ENCODE measurements around the gene CATSPERZ. TPM values are rescaled to one million over a fixed set of nuclear protein-coding genes. Genes with fewer than 3 reads are reported as not detected.

Gene CATSPERZ
- total and polyA plus RNA-seq, 2 donors (not counting 3 experiments of a cell fraction or from before 2014, with no cell fraction given): 0.11 TPM; not detected in 1

DNA sequence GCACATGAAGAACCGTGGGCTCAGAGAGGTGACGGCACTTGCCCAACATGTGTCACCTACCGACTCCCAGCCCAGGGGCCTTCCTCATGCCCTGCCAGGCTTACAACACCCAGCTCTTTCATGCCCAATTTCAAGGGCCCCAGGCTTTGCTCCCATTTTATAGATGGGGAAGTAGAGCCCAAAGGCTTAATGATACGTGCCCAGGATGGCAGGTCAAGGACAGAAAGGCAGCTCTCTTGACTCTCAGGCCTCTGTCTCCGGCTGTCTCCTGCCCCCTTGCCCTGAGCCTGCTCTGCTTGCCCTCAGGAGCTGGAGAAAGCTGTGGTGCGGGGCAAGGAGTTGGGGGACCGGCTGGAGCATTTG is 48.8 kb downstream of the CATSPERZ start:
- Histone ChIP-seq H4K20me1 (replicated peaks; ENCODE audit: control insufficient read depth, extremely low read depth, insufficient read depth, low read length) (no peaks in the 10 kb centered on the region), H3K4me1 (ENCODE audit: control insufficient read depth, extremely low read depth, insufficient read depth, low read length) (no peaks in the 10 kb centered on the region), H3K4me3 (replicated peaks in 1 of 3; ENCODE audit: insufficient read depth in 1 of 3, low read depth in 1 of 3, low read length in 3 of 3) (no peak overlapping the region), H3K36me3 (ENCODE audit: control insufficient read depth in 2 of 2, extremely low read depth in 1 of 2, insufficient read depth in 2 of 2, low read length in 2 of 2) (no peaks in the 10 kb centered on the region), H3K79me2 (ENCODE audit: control insufficient read depth, insufficient read depth, low read length) (no peaks in the 10 kb centered on the region), H3K9me1 (replicated peaks; ENCODE audit: control insufficient read depth, extremely low read depth, insufficient read depth, low read length) (no peaks in the 10 kb centered on the region), H3K9me3 (replicated peaks; ENCODE audit: control insufficient read depth, insufficient read depth, low read length) (no peaks in the 10 kb centered on the region), H3K9ac (replicated peaks; ENCODE audit: extremely low read depth, insufficient read depth, low read length) (no peak overlapping the region), H3K27me3 (ENCODE audit: control insufficient read depth in 2 of 2, insufficient read depth in 2 of 2, low read length in 2 of 2) (no peaks in the 10 kb centered on the region), H3K27ac (ENCODE audit: insufficient read depth, low read depth, low read length) (no peak overlapping the region), H3K4me2 (ENCODE audit: insufficient read depth, low read length) (no peak overlapping the region), H2AFZ (ENCODE audit: low read depth, low read length) (no peak overlapping the region)
- dilution Hi-C loops (cut with MboI; ENCODE audit: extremely low pct_ligation_motif_present, low sequenced_read_pairs): no loop called here
- ChIA-PET POLR2A (no interaction called here), CTCF (interaction anchor here (0.7 to 1.5 kb wide), 2 partner anchors 17 to 31 kb away, joined by 4 to 7 read pairs; partner anchors contain the start of gene PRDX5)
- BruUV-seq (replicated peaks): no TSS peak
- TF ChIP-seq POLR2A (IDR thresholded peaks at IDR 0.05; ENCODE audit: low read depth, low read length) (no peak), CTCF (IDR thresholded peaks at IDR 0.05; ENCODE audit: extremely low read depth in 1 of 2, insufficient read depth in 1 of 2, low read depth in 1 of 2, low read length in 2 of 2) (no peak), FOS (IDR thresholded peaks at IDR 0.05; ENCODE audit: borderline replicate concordance, insufficient read depth, low read length) (no peak), MYC (IDR thresholded peaks at IDR 0.05; ENCODE audit: low read depth, low read length) (no peak), GATA2 (IDR thresholded peaks at IDR 0.05; ENCODE audit: insufficient read depth, insufficient read length, low read depth, low read length) (no peak), MAX (IDR thresholded peaks at IDR 0.05; ENCODE audit: insufficient read depth, insufficient read length) (no peak), EZH2 (IDR thresholded peaks at IDR 0.05; ENCODE audit: borderline replicate concordance, low read depth, low read length, severe bottlenecking) (no peak), JUN (IDR thresholded peaks at IDR 0.05; ENCODE audit: borderline replicate concordance, insufficient read depth, insufficient read length, low read depth) (no peak), POLR2AphosphoS5 (IDR thresholded peaks at IDR 0.05; ENCODE audit: insufficient read depth, low read depth, low read length) (no peak)
- no peak for FAIRE-seq
- intact Hi-C loops (cut with micrococcal nuclease): no loop called here
- DNase-seq (ENCODE audit: low read depth, low spot score): no peak

Data from endothelial cell of umbilical vein (primary cell).